H1 (cell line): ENCODE data around the gene VAV2. TPM values are rescaled to one million over a fixed set of nuclear protein-coding genes. Genes with fewer than 3 reads are reported as not detected.
A peak's percentile ranks its signal among the peaks of the same experiment; 100 is the strongest.

Source experiments
- CTCF ChIA-PET: fragments of 300-600 bp; sonication (Branson Sonifier 250); formaldehyde crosslinking; loops from one replicate; lab custom pipeline; 2021; ENCODE audit not compliant: partially characterized antibody; lab: Charles Lee
- POLR2A ChIA-PET: fragments of 300-600 bp; sonication (Branson Sonifier 250); formaldehyde crosslinking; loops from one replicate; lab custom pipeline; 2021; ENCODE audit warnings: inconsistent platforms; ENCODE audit not compliant: partially characterized antibody; lab: Charles Lee
- DNase-seq, 2 experiments: peaks; one replicate each; pipeline versions ENCODE4 v3.0.0 to v3.0.0-alpha.2; 2010 to 2022; ENCODE audit warnings: low spot score in 2 of 2, low read depth in 1 of 2, mixed read lengths in 1 of 2
- FAIRE-seq: peaks from 2 replicates; lab custom pipeline; 2011; peaks lifted over from hg19 to GRCh38; lab: Jason Lieb, UNC
- H2AFZ ChIP-seq: 2 replicates; pipeline ENCODE4 v1.8.1; 2012; ENCODE audit warnings: low read length, inconsistent platforms
- H2AK5ac ChIP-seq: 2 replicates; pipeline ENCODE4 v1.6.1; 2013; ENCODE audit warnings: low read depth, low read length
- H2BK120ac ChIP-seq: replicated peaks from 2 replicates; pipeline ENCODE3; 2013; ENCODE audit warnings: low read depth, low read length, inconsistent platforms
- H2BK12ac ChIP-seq: 2 replicates; pipeline ENCODE4 v1.6.1; 2013; ENCODE audit warnings: low read depth, low read length
- H2BK15ac ChIP-seq: 2 replicates; pipeline ENCODE4 v1.6.1; 2013; ENCODE audit warnings: low read length
- H2BK20ac ChIP-seq: 2 replicates; pipeline ENCODE4 v1.6.1; 2013; ENCODE audit warnings: low read length
- H2BK5ac ChIP-seq: 2 replicates; pipeline ENCODE4 v1.6.1; 2013; ENCODE audit warnings: low read depth, low read length
- H3K14ac ChIP-seq: 2 replicates; pipeline ENCODE4 v1.6.1; 2013; ENCODE audit warnings: inconsistent platforms; ENCODE audit not compliant: insufficient read length
- H3K18ac ChIP-seq: 2 replicates; pipeline ENCODE4 v1.6.1; 2013; ENCODE audit warnings: low read length; ENCODE audit errors: extremely low read depth
- H3K23ac ChIP-seq: 2 replicates; pipeline ENCODE4 v1.6.1; 2013; ENCODE audit warnings: inconsistent platforms; ENCODE audit not compliant: insufficient read length
- H3K23me2 ChIP-seq: 2 replicates; pipeline ENCODE4 v1.6.1; 2013; ENCODE audit warnings: low read depth, low read length
- H3K27ac ChIP-seq: 2 replicates; pipeline ENCODE4 v1.6.1; 2011; ENCODE audit warnings: low read depth, low read length, inconsistent platforms
- H3K27me3 ChIP-seq, 4 experiments: replicated peaks in 1 of 4; 1 replicate in 1 of 4; 2 replicates in 3 of 4; pipeline versions ENCODE4 v1.6.1 to v1.8.1; 2011 to 2013; ENCODE audit warnings: low read length in 3 of 4, mild to moderate bottlenecking in 3 of 4, inconsistent platforms in 2 of 4, mixed read lengths in 2 of 4, moderate library complexity in 1 of 4; ENCODE audit not compliant: control insufficient read depth in 3 of 4, insufficient read depth in 3 of 4; ENCODE audit errors: extremely low read depth in 1 of 4
- H3K36me3 ChIP-seq, 4 experiments: 2 replicates each; pipeline versions ENCODE4 v1.6.1 to v1.8.1; 2011 to 2013; ENCODE audit warnings: mild to moderate bottlenecking in 4 of 4, low read length in 3 of 4, moderate library complexity in 2 of 4, control low read depth in 1 of 4, inconsistent platforms in 1 of 4; ENCODE audit not compliant: insufficient read depth in 4 of 4, control insufficient read depth in 2 of 4
- H3K4ac ChIP-seq: replicated peaks from 2 replicates; pipeline ENCODE3; 2013; ENCODE audit warnings: low read length, low read depth, mixed read lengths, inconsistent platforms; ENCODE audit not compliant: insufficient read length
- H3K4me1 ChIP-seq, 4 experiments: replicated peaks in 1 of 4; 1 replicate in 1 of 4; 2 replicates in 3 of 4; pipeline versions ENCODE4 v1.6.1 to v1.8.1; 2011 to 2013; ENCODE audit warnings: low read length in 3 of 4, inconsistent platforms in 2 of 4, mixed read lengths in 1 of 4; ENCODE audit not compliant: insufficient read depth in 4 of 4, control insufficient read depth in 3 of 4
- H3K4me2 ChIP-seq, 2 experiments: 2 replicates each; pipeline versions ENCODE4 v1.6.1 to v1.8.1; 2011 to 2013; ENCODE audit warnings: low read depth in 2 of 2, low read length in 2 of 2, control low read depth in 1 of 2, inconsistent platforms in 1 of 2, mild to moderate bottlenecking in 1 of 2; ENCODE audit not compliant: insufficient read depth in 1 of 2
- H3K4me3 ChIP-seq, 4 experiments: fragments of 200-600, 300-600 bp in 1 of 4; sonication (generic), shearing (Covaris generic), sonication (Bioruptor Twin) in 1 of 4; 2 replicates each; pipeline versions ENCODE4 v1.5.1 to v1.8.1; 2011 to 2016; ENCODE audit warnings: low read length in 4 of 4, low read depth in 3 of 4, control low read depth in 2 of 4, inconsistent platforms in 2 of 4, mild to moderate bottlenecking in 2 of 4, mixed read lengths in 1 of 4, moderate library complexity in 1 of 4; ENCODE audit not compliant: insufficient read depth in 2 of 4; ENCODE audit errors: extremely low read depth in 1 of 4
- H3K56ac ChIP-seq: replicated peaks from 2 replicates; pipeline ENCODE3; 2013; ENCODE audit warnings: low read depth, mild to moderate bottlenecking, mixed read lengths, low read length, inconsistent platforms; ENCODE audit not compliant: insufficient read length
- H3K79me1 ChIP-seq: 2 replicates; pipeline ENCODE4 v1.6.1; 2013; ENCODE audit warnings: low read depth, low read length, control low read depth
- H3K79me2 ChIP-seq, 2 experiments: 2 replicates each; pipeline versions ENCODE4 v1.6.1 to v1.8.1; 2012 to 2013; ENCODE audit warnings: low read length in 2 of 2, mild to moderate bottlenecking in 2 of 2, inconsistent platforms in 1 of 2; ENCODE audit not compliant: insufficient read depth in 2 of 2, control insufficient read depth in 1 of 2
- H3K9ac ChIP-seq, 4 experiments: replicated peaks in 1 of 4; 1 replicate in 1 of 4; 2 replicates in 3 of 4; pipeline versions ENCODE4 v1.6.1 to v1.8.1; 2011 to 2013; ENCODE audit warnings: low read depth in 3 of 4, low read length in 3 of 4, control low read depth in 2 of 4, mild to moderate bottlenecking in 2 of 4, moderate library complexity in 2 of 4, inconsistent platforms in 1 of 4; ENCODE audit errors: extremely low read depth in 1 of 4
- H3K9me3 ChIP-seq, 2 experiments: 2 replicates each; pipeline versions ENCODE4 v1.6.1 to v1.8.1; 2012 to 2013; ENCODE audit warnings: mild to moderate bottlenecking in 2 of 2, moderate library complexity in 2 of 2, control low read depth in 1 of 2, inconsistent platforms in 1 of 2, low read depth in 1 of 2, low read length in 1 of 2, mixed read lengths in 1 of 2; ENCODE audit not compliant: insufficient read depth in 2 of 2
- H4K20me1 ChIP-seq, 2 experiments: replicated peaks in 1 of 2; 2 replicates each; pipeline versions ENCODE3 to v1.8.1; 2011 to 2013; ENCODE audit warnings: inconsistent platforms in 2 of 2, low read length in 2 of 2, mild to moderate bottlenecking in 1 of 2; ENCODE audit not compliant: insufficient read depth in 2 of 2, control insufficient read depth in 1 of 2
- H4K5ac ChIP-seq: 2 replicates; pipeline ENCODE4 v1.6.1; 2013; ENCODE audit warnings: low read length, low read depth, mixed read lengths, inconsistent platforms; ENCODE audit not compliant: insufficient read length
- H4K8ac ChIP-seq: 2 replicates; pipeline ENCODE4 v1.8.0; 2013; ENCODE audit warnings: mild to moderate bottlenecking, moderate library complexity, low read length, inconsistent platforms; ENCODE audit not compliant: insufficient read depth; ENCODE audit errors: extremely low read depth
- H4K91ac ChIP-seq: replicated peaks from 2 replicates; pipeline ENCODE3; 2013; ENCODE audit warnings: low read length, mixed read lengths, inconsistent platforms; ENCODE audit not compliant: insufficient read length
- KDM1A ChIP-seq: fragments of 200-600, 300-600 bp; sonication (generic); IDR thresholded peaks from 2 replicates; pipeline ENCODE4 v1.7.1; 2016; ENCODE audit warnings: mild to moderate bottlenecking, low read length, borderline replicate concordance
- SP2 ChIP-seq: IDR thresholded peaks from 2 replicates; pipeline ENCODE4 v1.6.1; 2012; ENCODE audit warnings: mild to moderate bottlenecking, low read length, inconsistent platforms
- WGBS, 2 experiments: shearing (Covaris generic) in 1 of 2; methylation state at CpG; one replicate each; pipeline versions ENCODE4 v1.1.6 to v1.1.7; 2013 to 2015; ENCODE audit warnings: low lambda C conversion rate in 2 of 2, mixed read lengths in 2 of 2, inconsistent platforms in 1 of 2, low coverage in 1 of 2, missing lambda C conversion rate in 1 of 2; ENCODE audit not compliant: insufficient replicate concordance in 2 of 2, insufficient coverage in 1 of 2, insufficient read length in 1 of 2; ENCODE audit errors: extremely low coverage in 1 of 2, missing lambda C conversion rate in 1 of 2; 5-methylcytosine and 5-hydroxymethylcytosine counted together
- polyA plus RNA-seq, 7 experiments: library from polyadenylated mRNA; depleted of rRNA in 3 of 7; stranded (reverse) in 5 of 7; unstranded in 2 of 7; fragments of >200 nt in 5 of 7; fragments of 200-250 nt in 2 of 7; gene quantifications; 1 replicate in 5 of 7; 2 replicates in 1 of 7; 4 replicates in 1 of 7; pipeline versions ENCODE4 v1.2.1 to v1.2.3, GENCODE V29; 2011 to 2013; ENCODE audit warnings: missing spikeins in 2 of 7, mixed read lengths in 2 of 7
- total RNA-seq: library from RNA; stranded (reverse); fragmentation: NEBNext Ultra II Directional; extraction: Animal tissue kit (Norgen Biotek cat#: 25700); gene quantifications from 2 replicates; pipeline ENCODE4 v1.2.1, GENCODE V29; 2021

The VAV2 gene
- total and polyA plus RNA-seq, 2 of the 8 experiments (the other 6 are each of a cell fraction or from before 2014, with no cell fraction given): 13.6 to 37.6 TPM

DNA sequence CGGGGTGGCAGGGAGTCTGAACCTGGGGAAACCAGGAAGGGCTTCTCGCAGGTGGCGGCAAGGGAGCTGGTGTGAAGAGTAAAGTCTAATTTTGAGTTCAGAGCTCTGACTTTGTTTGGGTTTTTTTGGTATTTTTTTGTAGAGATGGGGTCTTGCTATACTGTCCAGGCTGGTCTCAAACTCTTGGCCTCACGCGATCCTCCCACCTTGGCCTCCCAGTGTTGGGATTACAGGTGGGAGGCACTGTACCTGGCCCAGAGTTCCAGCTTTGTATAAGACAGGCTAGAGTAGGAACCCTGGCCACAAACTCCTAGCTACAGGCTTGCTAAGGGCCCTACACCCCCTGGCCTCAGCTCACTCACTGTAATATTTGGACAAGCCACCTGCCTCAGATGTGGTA lies 148.9 kb downstream of the VAV2 start:
- Histone ChIP-seq H4K20me1 (peaks cover 4 to 12% of the 10 kb centered on the region in 2 experiments), H2BK120ac (no peak overlapping the region), H3K4me3 (no peak overlapping the region), H3K4me2 (no peak overlapping the region), H2BK20ac (no peak overlapping the region), H3K4me1 (peaks cover 0 to 24% (median 18%) of the 10 kb centered on the region in 4 experiments; a peak in 6 of 7 replicates), H3K36me3 (no peaks in the 10 kb centered on the region), H3K79me1 (peaks cover 11% of the 10 kb centered on the region), H4K91ac (no peak overlapping the region), H3K9ac (no peak overlapping the region), H2AK5ac (no peak overlapping the region), H3K4ac (no peak overlapping the region), H3K79me2 (peaks cover 0 to 8% of the 10 kb centered on the region in 2 experiments; a peak in 1 of 4 replicates), H3K14ac (no peak overlapping the region), H3K18ac (no peak overlapping the region), H3K27me3 (no peaks in the 10 kb centered on the region), H3K23ac (no peak overlapping the region), H3K27ac (no peak overlapping the region), H3K56ac (no peak overlapping the region), H4K8ac (no peak overlapping the region), H2AFZ (no peak overlapping the region)
- FAIRE-seq (no peak), DNase-seq (no peak)
- POLR2A ChIA-PET: no interaction called here
- 94% methylated on average over 5 of the region's 5 CpGs; no CpG with 5 or more reads in 1 of the 2 experiments for whole genome bisulfite sequencing, 2 experiments
- TF ChIP-seq SP2 (no peak), KDM1A (peak; percentile 54; the same call in 1 of the 2 replicates)
- TF ChIP-seq, all 59 proteins: peak for 1
- H3K23me2 ChIP-seq: peaks cover 8% of the 10 kb centered on the region; the same call in 1 of the 2 replicates
- H2BK5ac ChIP-seq: no peak overlapping the region
- CTCF ChIA-PET: interaction anchor here (0.6 to 2.2 kb wide), 8 partner anchors 17 to 396 kb away, joined by 3 to 8 read pairs (median 4); no protein-coding TSS in a partner anchor
- H2BK12ac ChIP-seq: no peak overlapping the region
- H2BK15ac ChIP-seq: no peak overlapping the region
- H3K9me3 ChIP-seq: no peaks in the 10 kb centered on the region
- H4K5ac ChIP-seq: no peak overlapping the region
